Pancreas (tissue), 10 donors: Measurements from ENCODE around the gene MYL6. TPM values are rescaled to one million over a fixed set of nuclear protein-coding genes. Genes with fewer than 3 reads are reported as not detected.
"Not testable (repeated sequence)": the region's sequence is repeated elsewhere in the genome, so short reads cannot be mapped to it uniquely, and the experiment has no call there.

Source experiments
- ATAC-seq, 4 donors: fragments of 200-7000 bp; cut with Tn5 transposase; one replicate each; pipeline versions ENCODE4 v1.8.0 to v1.9.1; 2020; ENCODE audit warnings: mild to moderate bottlenecking in 4 of 4, moderate library complexity in 4 of 4
- DNase-seq, 6 donors: peaks; one replicate each; pipeline ENCODE4 v3.0.0-alpha.2; 2020
- FAIRE-seq: peaks from 2 replicates; lab custom pipeline; 2012; peaks lifted over from hg19 to GRCh38; lab: Jason Lieb, UNC
- H3K27ac ChIP-seq, 4 donors: fragments of 200-600 bp; sonication (generic); 1 replicate in 3 of 4; 2 replicates in 1 of 4; pipeline versions ENCODE4 v1.5.0 to v1.8.0; 2020
- H3K27me3 ChIP-seq, 4 donors: fragments of 200-600 bp; one replicate each; pipeline ENCODE4 v1.8.0; 2021
- H3K36me3 ChIP-seq, 3 donors: fragments of 200-600 bp; sonication (generic) in 1 of 3; one replicate each; pipeline versions ENCODE4 v1.5.0 to v1.8.0; 2020 to 2021
- H3K4me1 ChIP-seq, 3 donors: fragments of 200-600 bp; one replicate each; pipeline ENCODE4 v1.8.0; 2021
- H3K4me3 ChIP-seq, 4 donors: fragments of 200-600 bp; sonication (generic) in 2 of 4; one replicate each; pipeline versions ENCODE4 v1.5.0 to v1.8.0; 2020 to 2021
- H3K9me3 ChIP-seq, 4 donors: fragments of 200-600 bp; one replicate each; pipeline ENCODE4 v1.8.0; 2021
- WGBS, 2 donors: extraction: QIAGEN DNeasy Blood & Tissue Kit; methylation state at CpG; one replicate each; pipeline ENCODE4 v1.1.7; 2013; 5-methylcytosine and 5-hydroxymethylcytosine counted together
- intact Hi-C, 3 donors: fragments of 100-400 bp; cut with DNase I; formaldehyde crosslinking; loops; one replicate each; pipeline versions ENCODE4 v1.11.1 to v1.14.2; 2022
- polyA plus RNA-seq, 2 donors: library from polyadenylated mRNA; stranded (reverse); fragments of 200-250 nt; gene quantifications; one replicate each; pipeline ENCODE4 v1.2.3, GENCODE V29; 2013
- total RNA-seq, 6 donors: library from RNA; stranded (reverse); fragmentation: NEBNext Ultra II Directional in 4 of 6; extraction: Animal tissue kit (Norgen Biotek cat#: 25700) in 4 of 6; gene quantifications; one replicate each; pipeline versions ENCODE4 v1.2.1 to v1.2.4, GENCODE V29; 2021 to 2023
- TF ChIP-seq, protein P1 (sequence below), 4 donors: fragments of 200-600 bp; sonication (generic) in 3 of 4; IDR thresholded peaks; one replicate each; pipeline versions ENCODE4 v1.5.0 to v1.8.0; 2021; ENCODE audit warnings: antibody characterized with exemption in 4 of 4
- donor health status: healthy with polysubstance abuse.
- donor health status: DM: no; HTN: no; CAD: no; lungs with moderate emphysema.
- donor health status: DM: no; HTN: no; CAD: no.
- donor health status: control.
- donor health status: control.
- donor health status: Bipolar disorder and iron deficiency.
- donor health status: DM: yes; HTN: yes; CAD: no.
- donor health status: DM: no; HTN: no; CAD: no.
- donor health status: DM: no; HTN: no; CAD: no.
- donor health status: DM: yes; HTN: yes; CAD: no.

The MYL6 gene
- total and polyA plus RNA-seq, 8 donors: 270 to 1,217 (median 512) TPM

DNA sequence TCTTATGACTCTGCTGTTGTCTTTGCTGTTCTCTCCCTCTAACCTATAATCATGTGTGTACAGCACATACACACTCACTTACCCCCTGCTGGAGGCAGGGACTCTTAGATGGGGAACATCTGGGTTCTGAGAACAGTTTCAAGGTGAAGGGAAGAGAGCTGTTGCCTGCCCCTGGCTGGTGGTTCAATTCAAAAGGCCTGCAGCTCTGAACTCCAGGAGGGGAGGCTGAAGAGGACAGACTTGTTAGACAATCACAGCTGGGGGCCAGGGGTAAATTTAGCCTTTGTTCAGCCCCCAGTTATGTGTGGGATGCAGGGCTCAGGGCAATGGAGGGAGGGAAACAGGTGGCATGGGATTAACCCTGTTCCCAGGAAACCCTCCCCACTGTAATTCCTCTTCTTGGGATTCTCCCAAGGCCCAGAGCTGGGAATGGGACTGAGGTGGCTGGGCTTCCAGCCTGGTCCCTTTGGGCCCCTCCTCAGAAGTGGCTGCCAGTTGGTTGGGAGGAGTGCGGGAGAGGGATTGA, 3.9 kb upstream of the MYL6 start:
- peaks cover 5 to 15% (median 8%) of the 10 kb centered on the region in 3 donors for H3K4me1 ChIP-seq
- ATAC-seq (no peak), FAIRE-seq (no peak), DNase-seq (no peak)
- TF ChIP-seq, protein P1, sequence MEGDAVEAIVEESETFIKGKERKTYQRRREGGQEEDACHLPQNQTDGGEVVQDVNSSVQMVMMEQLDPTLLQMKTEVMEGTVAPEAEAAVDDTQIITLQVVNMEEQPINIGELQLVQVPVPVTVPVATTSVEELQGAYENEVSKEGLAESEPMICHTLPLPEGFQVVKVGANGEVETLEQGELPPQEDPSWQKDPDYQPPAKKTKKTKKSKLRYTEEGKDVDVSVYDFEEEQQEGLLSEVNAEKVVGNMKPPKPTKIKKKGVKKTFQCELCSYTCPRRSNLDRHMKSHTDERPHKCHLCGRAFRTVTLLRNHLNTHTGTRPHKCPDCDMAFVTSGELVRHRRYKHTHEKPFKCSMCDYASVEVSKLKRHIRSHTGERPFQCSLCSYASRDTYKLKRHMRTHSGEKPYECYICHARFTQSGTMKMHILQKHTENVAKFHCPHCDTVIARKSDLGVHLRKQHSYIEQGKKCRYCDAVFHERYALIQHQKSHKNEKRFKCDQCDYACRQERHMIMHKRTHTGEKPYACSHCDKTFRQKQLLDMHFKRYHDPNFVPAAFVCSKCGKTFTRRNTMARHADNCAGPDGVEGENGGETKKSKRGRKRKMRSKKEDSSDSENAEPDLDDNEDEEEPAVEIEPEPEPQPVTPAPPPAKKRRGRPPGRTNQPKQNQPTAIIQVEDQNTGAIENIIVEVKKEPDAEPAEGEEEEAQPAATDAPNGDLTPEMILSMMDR (IDR thresholded peaks at IDR 0.05): no peak
- 96 to 100% methylated on average over 1 of the region's 1 CpG for WGBS, 2 donors
- no peak overlapping the region for H3K4me3 ChIP-seq
- H3K27ac ChIP-seq: no peak overlapping the region
- H3K27me3 ChIP-seq: no peaks in the 10 kb centered on the region
- H3K9me3 ChIP-seq: no peaks in the 10 kb centered on the region
- no peaks in the 10 kb centered on the region for H3K36me3 ChIP-seq
- intact Hi-C loops: no loop called here

DNA sequence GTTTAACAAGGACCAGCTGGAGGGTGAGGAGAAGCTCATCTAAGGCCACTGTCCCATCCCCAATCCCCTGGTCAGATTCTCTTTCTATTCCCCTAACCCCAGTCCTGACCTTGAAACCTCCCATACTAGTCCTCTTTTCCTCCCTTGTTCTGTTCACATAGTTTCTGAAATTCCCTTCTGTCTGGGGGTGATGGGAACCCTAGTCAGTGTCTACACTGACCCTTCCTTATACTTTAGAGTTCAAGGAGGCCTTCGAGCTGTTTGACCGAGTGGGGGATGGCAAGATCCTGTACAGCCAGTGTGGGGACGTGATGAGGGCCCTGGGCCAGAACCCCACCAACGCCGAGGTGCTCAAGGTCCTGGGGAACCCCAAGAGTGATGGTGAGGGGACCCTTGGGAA, 3.3 kb upstream of the MYL6 start:
- peaks cover 5 to 18% (median 8%) of the 10 kb centered on the region in 3 donors for H3K4me1 ChIP-seq
- H3K4me3 ChIP-seq: no peak overlapping the region
- no peak for FAIRE-seq
- TF ChIP-seq, protein P1 (IDR thresholded peaks at IDR 0.05): no peak
- no peaks in the 10 kb centered on the region for H3K27me3 ChIP-seq
- no peak for DNase-seq
- H3K36me3 ChIP-seq: no peaks in the 10 kb centered on the region
- no peak for ATAC-seq
- 86 to 89% methylated on average over 5 of the region's 5 CpGs for WGBS, 2 donors
- intact Hi-C loops: no loop called here
- H3K9me3 ChIP-seq: no peaks in the 10 kb centered on the region
- H3K27ac ChIP-seq: no peak overlapping the region

DNA sequence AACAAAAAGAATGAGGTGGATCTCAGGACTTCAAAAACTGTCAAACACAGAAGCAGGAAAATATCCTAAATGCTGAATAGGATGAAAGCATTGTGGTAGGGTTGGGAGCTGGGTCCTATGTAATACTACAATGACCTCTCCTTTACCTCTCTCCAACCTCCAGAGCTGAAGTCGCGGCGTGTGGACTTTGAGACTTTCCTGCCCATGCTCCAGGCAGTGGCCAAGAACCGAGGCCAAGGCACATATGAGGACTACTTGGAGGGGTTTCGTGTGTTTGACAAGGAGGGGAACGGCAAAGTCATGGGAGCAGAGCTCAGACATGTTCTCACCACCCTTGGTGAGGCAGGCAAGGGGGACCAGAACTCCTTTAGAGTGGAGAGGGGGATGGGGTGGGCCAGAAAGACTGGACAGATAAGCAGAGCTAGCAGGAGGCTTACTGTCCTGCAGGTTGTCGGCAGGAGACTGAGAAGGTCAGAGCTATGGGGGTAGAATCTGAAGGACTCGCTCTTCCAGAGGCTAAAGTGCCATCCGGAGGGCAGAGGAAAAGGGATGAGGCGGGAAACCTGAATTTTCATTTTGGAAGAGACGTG, 2.8 kb upstream of the MYL6 start:
- DNase-seq: no peak
- H3K27ac ChIP-seq: no peak overlapping the region
- intact Hi-C loops: no loop called here
- 62% methylated on average over 11 of the region's 11 CpGs for WGBS, 2 donors
- no peaks in the 10 kb centered on the region for H3K27me3 ChIP-seq
- H3K4me3 ChIP-seq: no peak overlapping the region
- TF ChIP-seq, protein P1 (IDR thresholded peaks at IDR 0.05): no peak
- H3K4me1 ChIP-seq: peaks cover 5 to 24% (median 11%) of the 10 kb centered on the region in 3 donors
- no peak for FAIRE-seq
- no peak for ATAC-seq
- H3K9me3 ChIP-seq: no peaks in the 10 kb centered on the region
- H3K36me3 ChIP-seq: peaks cover 0 to 5% (median 2%) of the 10 kb centered on the region in 3 donors

DNA sequence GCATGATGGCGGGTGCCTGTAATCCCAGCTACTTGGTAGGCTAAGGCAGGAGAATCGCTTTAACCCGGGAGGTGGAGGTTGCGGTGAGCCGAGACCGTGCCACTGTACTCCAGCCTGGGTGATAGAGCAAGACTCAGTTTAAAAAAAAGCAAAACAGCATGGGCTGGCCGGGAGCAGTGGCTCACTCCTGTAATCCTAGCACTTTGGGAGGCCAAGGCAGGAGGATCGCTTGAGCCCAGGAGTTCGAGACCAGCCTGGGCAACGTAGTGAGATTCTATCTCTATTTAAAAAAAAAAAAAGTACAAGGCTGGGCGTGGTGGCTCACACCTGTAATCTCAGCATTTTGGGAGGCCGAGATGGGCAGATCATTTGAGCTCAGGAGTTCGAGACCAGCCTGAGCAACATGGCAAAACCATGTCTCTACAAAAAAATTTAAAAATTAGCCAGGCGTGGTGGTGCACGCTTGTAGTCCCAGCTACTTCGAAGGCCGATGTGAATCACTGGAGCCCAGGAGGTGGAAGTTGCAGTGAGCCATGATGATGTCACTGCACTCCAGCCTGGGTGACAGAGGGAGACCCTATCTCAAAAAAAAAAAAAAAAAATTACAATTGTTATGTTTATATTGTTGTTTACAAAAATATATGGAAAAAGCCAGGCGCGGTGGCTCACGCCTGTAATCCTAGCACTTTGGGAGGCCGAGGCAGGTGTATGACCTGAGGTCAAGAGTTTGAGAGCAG, 1.5 kb upstream of the MYL6 start:
- DNase-seq, intact Hi-C loops: not testable (repeated sequence)
- 90 to 93% methylated on average over 21 of the region's 21 CpGs for WGBS, 2 donors

DNA sequence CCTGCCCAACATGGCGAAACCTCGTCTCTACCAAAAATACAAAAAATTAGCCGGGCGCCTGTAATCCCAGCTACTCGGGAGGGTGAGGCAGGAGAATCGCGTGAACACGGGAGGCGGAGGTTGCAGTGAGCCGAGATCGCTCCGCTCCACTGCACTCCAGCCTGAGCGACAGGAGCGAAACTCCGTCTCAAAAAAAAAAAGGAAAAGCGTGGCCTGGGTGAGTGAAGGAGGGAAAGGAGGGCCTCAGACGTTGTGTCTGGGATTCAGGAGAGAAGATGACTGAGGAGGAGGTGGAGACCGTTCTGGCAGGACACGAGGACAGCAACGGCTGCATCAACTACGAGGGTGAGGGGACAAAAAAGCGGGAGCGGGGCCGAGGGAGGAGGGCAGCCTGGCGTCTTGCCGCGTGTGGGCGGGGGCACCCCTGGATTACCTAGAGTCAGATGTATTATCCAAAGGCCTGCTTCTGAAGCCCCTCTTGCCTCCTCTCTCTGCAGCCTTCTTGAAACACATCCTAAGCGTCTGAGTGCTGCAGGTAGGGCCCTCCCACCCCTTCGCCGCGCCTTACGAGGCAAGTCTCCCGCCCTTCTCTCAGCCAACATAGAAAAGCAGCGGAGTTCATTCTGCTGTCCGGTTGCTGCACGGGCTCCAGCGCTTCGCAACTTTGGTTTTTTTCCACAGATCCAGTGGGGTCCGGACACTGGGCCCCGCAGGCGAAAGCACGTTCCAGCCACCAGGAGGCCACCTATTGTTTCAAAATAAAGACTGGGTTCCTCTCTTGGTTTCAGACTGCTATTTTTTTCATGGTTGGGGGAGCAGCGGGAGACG, 744 bp upstream of the MYL6 start:
- Histone ChIP-seq H3K9me3 (no peaks in the 10 kb centered on the region), H3K27me3 (no peaks in the 10 kb centered on the region), H3K4me1 (peaks cover 13 to 27% (median 13%) of the 10 kb centered on the region in 3 donors), H3K27ac (peak overlapping the region; percentile 67 to 96 (median 91)), H3K36me3 (peaks cover 0 to 26% (median 19%) of the 10 kb centered on the region in 3 donors), H3K4me3 (peak overlapping the region; percentile 33 to 86 (median 61))
- WGBS, 2 donors: 2 to 5% methylated on average over 45 of the region's 45 CpGs
- ATAC-seq (peak; percentile 64 to 71 (median 68)), FAIRE-seq (no peak), DNase-seq (peak; percentile 72 to 84 (median 77))
- intact Hi-C loops: no loop called here
- TF ChIP-seq, protein P1 (IDR thresholded peaks at IDR 0.05): peak; percentile 37 to 53 (median 43)

More for the DNA sequence above, 1.5 kb upstream of the MYL6 start:
- Histone ChIP-seq H3K4me1 (peaks cover 13 to 27% (median 15%) of the 10 kb centered on the region in 3 donors), H3K36me3 (peaks cover 0 to 18% (median 14%) of the 10 kb centered on the region in 3 donors), H3K4me3 (peak overlapping the region; percentile 33 to 86 (median 61)), H3K27ac (peak overlapping the region; percentile 67 to 96 (median 91))
- ATAC-seq, FAIRE-seq, H3K27me3 ChIP-seq, H3K9me3 ChIP-seq: not testable (repeated sequence)
